Ishikawa (cell line): ENCODE data around the gene THAP8.

ENCODE experiments used
- CEBPB ChIP-seq: IDR thresholded peaks from 2 replicates; pipeline ENCODE4 v1.6.1; 2012
- CREB1 ChIP-seq: IDR thresholded peaks from 2 replicates; pipeline ENCODE4 v1.6.1; 2012; ENCODE audit warnings: low read depth
- EP300 ChIP-seq: IDR thresholded peaks from 2 replicates; pipeline ENCODE4 v1.6.1; 2012; ENCODE audit warnings: borderline replicate concordance
- MAX ChIP-seq: IDR thresholded peaks from 2 replicates; pipeline ENCODE4 v1.6.1; 2012
- NFIC ChIP-seq: IDR thresholded peaks from 2 replicates; pipeline ENCODE4 v1.6.1; 2012
- RAD21 ChIP-seq: IDR thresholded peaks from 2 replicates; pipeline ENCODE4 v1.6.1; 2012; ENCODE audit warnings: low read depth
- REST ChIP-seq: IDR thresholded peaks from 2 replicates; pipeline ENCODE4 v1.6.1; 2012; ENCODE audit warnings: low read depth, mild to moderate bottlenecking
- TAF1 ChIP-seq: IDR thresholded peaks from 2 replicates; pipeline ENCODE4 v1.6.1; 2012; ENCODE audit warnings: low read depth, mild to moderate bottlenecking
- TEAD4 ChIP-seq: IDR thresholded peaks from 2 replicates; pipeline ENCODE4 v1.6.1; 2012
- USF1 ChIP-seq: IDR thresholded peaks from 2 replicates; pipeline ENCODE4 v1.6.1; 2012
- YY1 ChIP-seq: IDR thresholded peaks from 2 replicates; pipeline ENCODE4 v1.6.1; 2012; ENCODE audit warnings: low read depth

- TF ChIP-seq TAF1 (no peak), CREB1 (no peak), YY1 (no peak), MAX (no peak), CEBPB (no peak), RAD21 (no peak), EP300 (no peak), TEAD4 (no peak), USF1 (peak; percentile 26; the same call in 1 of the 2 replicates), NFIC (no peak), REST (no peak)
Measured at GRCh38 chr19:36046443-36047050, 7.5 kb downstream of the THAP8 start.
